HepG2 (cell line): ENCODE results near the gene AGRP. TPM values are rescaled to one million over a fixed set of nuclear protein-coding genes. Genes with fewer than 3 reads are reported as not detected.

Experiments used
- ETV6 ChIP-seq: sonication (generic); formaldehyde crosslinking; conservative IDR thresholded peaks from 2 replicates; pipeline ENCODE4 v1.4.0; 2020; ENCODE audit warnings: missing genetic modification reagents
- GATAD2A ChIP-seq: IDR thresholded peaks from 2 replicates; pipeline ENCODE4 v1.6.1; 2016
- HES4 ChIP-seq: sonication (generic); formaldehyde crosslinking; IDR thresholded peaks from 2 replicates; pipeline ENCODE4 v1.9.0; 2021; ENCODE audit warnings: mild to moderate bottlenecking, missing genetic modification reagents, borderline replicate concordance
- HMG20B ChIP-seq: conservative IDR thresholded peaks from 2 replicates; pipeline ENCODE4 v1.6.1; 2016; ENCODE audit warnings: missing genetic modification reagents, missing compliant biosample characterization
- NBN ChIP-seq: fragments of 450-650 bp; conservative IDR thresholded peaks from 2 replicates; pipeline ENCODE4 v1.6.1; 2017
- PPARG ChIP-seq: conservative IDR thresholded peaks from 2 replicates; pipeline ENCODE4 v1.6.1; 2016; ENCODE audit warnings: missing biosample characterization, missing genetic modification reagents
- TCF7 ChIP-seq: sonication (generic); IDR thresholded peaks from 2 replicates; pipeline ENCODE4 v1.6.1; 2016; ENCODE audit warnings: antibody characterized with exemption, low read depth
- ZC3H4 ChIP-seq: sonication (generic); formaldehyde crosslinking; IDR thresholded peaks from 2 replicates; pipeline ENCODE4 v1.4.0; 2020; ENCODE audit warnings: missing genetic modification reagents, borderline replicate concordance
- ZHX1 ChIP-seq: sonication (generic); formaldehyde crosslinking; IDR thresholded peaks from 2 replicates; pipeline ENCODE4 v1.8.1; 2022; ENCODE audit warnings: low read depth, mild to moderate bottlenecking, missing genetic modification reagents
- polyA plus RNA-seq, 8 experiments: library from polyadenylated mRNA; depleted of rRNA in 3 of 8; stranded (reverse) in 7 of 8; unstranded in 1 of 8; fragments of >200 nt; fragmentation: Illumina TruSeq in 4 of 8; extraction: Trizol in 4 of 8; gene quantifications; 2 replicates each; pipeline versions ENCODE4 v1.2.1 to v1.2.3, GENCODE V29; 2011 to 2016; ENCODE audit warnings: low read depth in 4 of 8, missing spikeins in 1 of 8, mixed read lengths in 1 of 8; ENCODE audit not compliant: insufficient read depth in 1 of 8
- total RNA-seq, 5 experiments: library from RNA; depleted of rRNA; stranded (reverse); fragments of >200 nt; fragmentation: Illumina TruSeq; extraction: Trizol; gene quantifications; 2 replicates each; pipeline ENCODE4 v1.2.3, GENCODE V29; 2016; ENCODE audit warnings: low read depth in 1 of 5
- TF ChIP-seq, protein P1 (sequence below): sonication (generic); formaldehyde crosslinking; IDR thresholded peaks from 2 replicates; pipeline ENCODE4 v1.9.0; 2021; ENCODE audit warnings: mild to moderate bottlenecking, missing genetic modification reagents
- TF ChIP-seq, protein P2 (sequence below): sonication (generic); formaldehyde crosslinking; IDR thresholded peaks from 2 replicates; pipeline ENCODE4 v1.4.0; 2020; ENCODE audit warnings: mild to moderate bottlenecking, missing genetic modification reagents
- TF ChIP-seq, protein P3 (sequence below): sonication (generic); formaldehyde crosslinking; IDR thresholded peaks from 2 replicates; pipeline ENCODE4 v1.4.0; 2020; ENCODE audit warnings: missing genetic modification reagents

Gene AGRP
- total and polyA plus RNA-seq, 2 of the 13 experiments (the other 11 are each of a cell fraction or from before 2014, with no cell fraction given): not detected

- TF ChIP-seq, protein P1, sequence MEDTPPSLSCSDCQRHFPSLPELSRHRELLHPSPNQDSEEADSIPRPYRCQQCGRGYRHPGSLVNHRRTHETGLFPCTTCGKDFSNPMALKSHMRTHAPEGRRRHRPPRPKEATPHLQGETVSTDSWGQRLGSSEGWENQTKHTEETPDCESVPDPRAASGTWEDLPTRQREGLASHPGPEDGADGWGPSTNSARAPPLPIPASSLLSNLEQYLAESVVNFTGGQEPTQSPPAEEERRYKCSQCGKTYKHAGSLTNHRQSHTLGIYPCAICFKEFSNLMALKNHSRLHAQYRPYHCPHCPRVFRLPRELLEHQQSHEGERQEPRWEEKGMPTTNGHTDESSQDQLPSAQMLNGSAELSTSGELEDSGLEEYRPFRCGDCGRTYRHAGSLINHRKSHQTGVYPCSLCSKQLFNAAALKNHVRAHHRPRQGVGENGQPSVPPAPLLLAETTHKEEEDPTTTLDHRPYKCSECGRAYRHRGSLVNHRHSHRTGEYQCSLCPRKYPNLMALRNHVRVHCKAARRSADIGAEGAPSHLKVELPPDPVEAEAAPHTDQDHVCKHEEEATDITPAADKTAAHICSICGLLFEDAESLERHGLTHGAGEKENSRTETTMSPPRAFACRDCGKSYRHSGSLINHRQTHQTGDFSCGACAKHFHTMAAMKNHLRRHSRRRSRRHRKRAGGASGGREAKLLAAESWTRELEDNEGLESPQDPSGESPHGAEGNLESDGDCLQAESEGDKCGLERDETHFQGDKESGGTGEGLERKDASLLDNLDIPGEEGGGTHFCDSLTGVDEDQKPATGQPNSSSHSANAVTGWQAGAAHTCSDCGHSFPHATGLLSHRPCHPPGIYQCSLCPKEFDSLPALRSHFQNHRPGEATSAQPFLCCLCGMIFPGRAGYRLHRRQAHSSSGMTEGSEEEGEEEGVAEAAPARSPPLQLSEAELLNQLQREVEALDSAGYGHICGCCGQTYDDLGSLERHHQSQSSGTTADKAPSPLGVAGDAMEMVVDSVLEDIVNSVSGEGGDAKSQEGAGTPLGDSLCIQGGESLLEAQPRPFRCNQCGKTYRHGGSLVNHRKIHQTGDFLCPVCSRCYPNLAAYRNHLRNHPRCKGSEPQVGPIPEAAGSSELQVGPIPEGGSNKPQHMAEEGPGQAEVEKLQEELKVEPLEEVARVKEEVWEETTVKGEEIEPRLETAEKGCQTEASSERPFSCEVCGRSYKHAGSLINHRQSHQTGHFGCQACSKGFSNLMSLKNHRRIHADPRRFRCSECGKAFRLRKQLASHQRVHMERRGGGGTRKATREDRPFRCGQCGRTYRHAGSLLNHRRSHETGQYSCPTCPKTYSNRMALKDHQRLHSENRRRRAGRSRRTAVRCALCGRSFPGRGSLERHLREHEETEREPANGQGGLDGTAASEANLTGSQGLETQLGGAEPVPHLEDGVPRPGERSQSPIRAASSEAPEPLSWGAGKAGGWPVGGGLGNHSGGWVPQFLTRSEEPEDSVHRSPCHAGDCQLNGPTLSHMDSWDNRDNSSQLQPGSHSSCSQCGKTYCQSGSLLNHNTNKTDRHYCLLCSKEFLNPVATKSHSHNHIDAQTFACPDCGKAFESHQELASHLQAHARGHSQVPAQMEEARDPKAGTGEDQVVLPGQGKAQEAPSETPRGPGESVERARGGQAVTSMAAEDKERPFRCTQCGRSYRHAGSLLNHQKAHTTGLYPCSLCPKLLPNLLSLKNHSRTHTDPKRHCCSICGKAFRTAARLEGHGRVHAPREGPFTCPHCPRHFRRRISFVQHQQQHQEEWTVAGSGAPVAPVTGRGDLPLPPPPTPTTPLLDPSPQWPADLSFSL (CRISPR knock-in tag): 0 out of 2 replicates have a peak, but pooled peaks have one; percentile 2
- TF ChIP-seq, protein P2, sequence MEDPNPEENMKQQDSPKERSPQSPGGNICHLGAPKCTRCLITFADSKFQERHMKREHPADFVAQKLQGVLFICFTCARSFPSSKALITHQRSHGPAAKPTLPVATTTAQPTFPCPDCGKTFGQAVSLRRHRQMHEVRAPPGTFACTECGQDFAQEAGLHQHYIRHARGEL (CRISPR knock-in tag): no peak
- TF ChIP-seq GATAD2A (CRISPR knock-in tag) (peak; percentile 76), HES4 (CRISPR knock-in tag) (no peak), HMG20B (CRISPR knock-in tag) (no peak), TCF7 (no peak; the same call in 1 of the 2 replicates), ZC3H4 (CRISPR knock-in tag) (no peak), NBN (no peak), PPARG (peak; percentile 98), ETV6 (CRISPR knock-in tag) (no peak), ZHX1 (CRISPR knock-in tag) (peak; percentile 71)
- TF ChIP-seq, protein P3, sequence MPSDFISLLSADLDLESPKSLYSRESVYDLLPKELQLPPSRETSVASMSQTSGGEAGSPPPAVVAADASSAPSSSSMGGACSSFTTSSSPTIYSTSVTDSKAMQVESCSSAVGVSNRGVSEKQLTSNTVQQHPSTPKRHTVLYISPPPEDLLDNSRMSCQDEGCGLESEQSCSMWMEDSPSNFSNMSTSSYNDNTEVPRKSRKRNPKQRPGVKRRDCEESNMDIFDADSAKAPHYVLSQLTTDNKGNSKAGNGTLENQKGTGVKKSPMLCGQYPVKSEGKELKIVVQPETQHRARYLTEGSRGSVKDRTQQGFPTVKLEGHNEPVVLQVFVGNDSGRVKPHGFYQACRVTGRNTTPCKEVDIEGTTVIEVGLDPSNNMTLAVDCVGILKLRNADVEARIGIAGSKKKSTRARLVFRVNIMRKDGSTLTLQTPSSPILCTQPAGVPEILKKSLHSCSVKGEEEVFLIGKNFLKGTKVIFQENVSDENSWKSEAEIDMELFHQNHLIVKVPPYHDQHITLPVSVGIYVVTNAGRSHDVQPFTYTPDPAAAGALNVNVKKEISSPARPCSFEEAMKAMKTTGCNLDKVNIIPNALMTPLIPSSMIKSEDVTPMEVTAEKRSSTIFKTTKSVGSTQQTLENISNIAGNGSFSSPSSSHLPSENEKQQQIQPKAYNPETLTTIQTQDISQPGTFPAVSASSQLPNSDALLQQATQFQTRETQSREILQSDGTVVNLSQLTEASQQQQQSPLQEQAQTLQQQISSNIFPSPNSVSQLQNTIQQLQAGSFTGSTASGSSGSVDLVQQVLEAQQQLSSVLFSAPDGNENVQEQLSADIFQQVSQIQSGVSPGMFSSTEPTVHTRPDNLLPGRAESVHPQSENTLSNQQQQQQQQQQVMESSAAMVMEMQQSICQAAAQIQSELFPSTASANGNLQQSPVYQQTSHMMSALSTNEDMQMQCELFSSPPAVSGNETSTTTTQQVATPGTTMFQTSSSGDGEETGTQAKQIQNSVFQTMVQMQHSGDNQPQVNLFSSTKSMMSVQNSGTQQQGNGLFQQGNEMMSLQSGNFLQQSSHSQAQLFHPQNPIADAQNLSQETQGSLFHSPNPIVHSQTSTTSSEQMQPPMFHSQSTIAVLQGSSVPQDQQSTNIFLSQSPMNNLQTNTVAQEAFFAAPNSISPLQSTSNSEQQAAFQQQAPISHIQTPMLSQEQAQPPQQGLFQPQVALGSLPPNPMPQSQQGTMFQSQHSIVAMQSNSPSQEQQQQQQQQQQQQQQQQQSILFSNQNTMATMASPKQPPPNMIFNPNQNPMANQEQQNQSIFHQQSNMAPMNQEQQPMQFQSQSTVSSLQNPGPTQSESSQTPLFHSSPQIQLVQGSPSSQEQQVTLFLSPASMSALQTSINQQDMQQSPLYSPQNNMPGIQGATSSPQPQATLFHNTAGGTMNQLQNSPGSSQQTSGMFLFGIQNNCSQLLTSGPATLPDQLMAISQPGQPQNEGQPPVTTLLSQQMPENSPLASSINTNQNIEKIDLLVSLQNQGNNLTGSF: no peak
These were observed 37.1 kb downstream of the AGRP start (continued) for GRCh38 chr16:67445913-67446907.
